Measurements from ENCODE around the gene FASTK.

Gene FASTK

DNA sequence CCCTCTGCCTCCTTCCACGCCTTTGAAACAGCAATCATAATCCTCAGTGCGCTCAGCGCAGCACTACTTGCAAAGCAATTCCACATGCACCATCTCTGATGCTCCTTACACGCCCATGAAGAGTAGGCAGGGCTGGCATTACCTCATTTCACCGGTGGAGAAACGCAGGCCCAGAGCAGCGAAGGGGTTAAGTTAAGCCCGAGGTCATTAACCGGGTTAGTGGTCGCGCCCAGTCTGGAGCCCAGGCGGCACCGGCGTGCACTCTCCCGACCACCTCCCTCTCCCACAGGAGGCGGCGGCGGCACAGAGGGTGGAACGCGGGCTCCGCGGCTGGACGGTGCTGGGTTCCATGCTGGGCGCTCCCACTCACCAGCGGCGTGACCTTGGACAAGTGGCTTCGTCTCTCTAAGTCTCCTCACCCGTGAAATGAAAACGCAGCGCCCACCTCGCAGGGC, 515 bp downstream of the FASTK start:
- FAIRE-seq: no peak

DNA sequence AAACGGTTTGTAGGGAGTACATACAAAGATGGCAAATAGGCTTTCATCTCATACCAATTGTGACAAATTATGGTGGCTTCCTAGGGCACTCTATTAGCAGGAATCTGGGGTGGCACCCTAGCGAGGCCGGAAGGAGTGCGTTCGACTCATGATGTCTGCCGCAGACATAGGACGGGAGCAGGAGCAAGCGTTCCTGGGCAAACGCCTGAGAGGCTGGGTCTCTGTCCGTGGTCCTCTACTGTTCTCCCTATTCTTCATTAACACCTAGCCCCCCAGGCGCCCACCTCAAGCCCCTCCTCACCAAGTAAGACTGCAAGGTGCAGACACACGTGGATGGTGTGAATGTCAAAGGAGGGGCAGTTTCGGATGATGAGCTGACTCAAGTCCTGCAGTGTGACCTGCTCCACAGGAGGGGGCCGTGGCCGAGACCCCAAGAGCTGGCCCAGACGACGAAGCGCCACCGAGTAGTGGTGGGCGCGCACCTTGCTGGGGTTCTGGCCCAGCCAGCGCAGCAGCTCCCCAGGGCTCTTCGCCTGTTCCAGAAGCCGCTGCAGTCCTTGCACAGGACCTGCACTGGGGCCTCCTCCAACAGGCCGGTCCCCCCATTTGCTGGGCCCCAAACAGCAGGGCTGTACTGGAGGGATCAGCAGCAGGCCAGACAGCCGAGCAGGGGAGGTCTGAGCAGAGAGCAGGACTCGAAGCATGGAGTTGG, 1.3 kb downstream of the FASTK start:
- no peak for FAIRE-seq

DNA sequence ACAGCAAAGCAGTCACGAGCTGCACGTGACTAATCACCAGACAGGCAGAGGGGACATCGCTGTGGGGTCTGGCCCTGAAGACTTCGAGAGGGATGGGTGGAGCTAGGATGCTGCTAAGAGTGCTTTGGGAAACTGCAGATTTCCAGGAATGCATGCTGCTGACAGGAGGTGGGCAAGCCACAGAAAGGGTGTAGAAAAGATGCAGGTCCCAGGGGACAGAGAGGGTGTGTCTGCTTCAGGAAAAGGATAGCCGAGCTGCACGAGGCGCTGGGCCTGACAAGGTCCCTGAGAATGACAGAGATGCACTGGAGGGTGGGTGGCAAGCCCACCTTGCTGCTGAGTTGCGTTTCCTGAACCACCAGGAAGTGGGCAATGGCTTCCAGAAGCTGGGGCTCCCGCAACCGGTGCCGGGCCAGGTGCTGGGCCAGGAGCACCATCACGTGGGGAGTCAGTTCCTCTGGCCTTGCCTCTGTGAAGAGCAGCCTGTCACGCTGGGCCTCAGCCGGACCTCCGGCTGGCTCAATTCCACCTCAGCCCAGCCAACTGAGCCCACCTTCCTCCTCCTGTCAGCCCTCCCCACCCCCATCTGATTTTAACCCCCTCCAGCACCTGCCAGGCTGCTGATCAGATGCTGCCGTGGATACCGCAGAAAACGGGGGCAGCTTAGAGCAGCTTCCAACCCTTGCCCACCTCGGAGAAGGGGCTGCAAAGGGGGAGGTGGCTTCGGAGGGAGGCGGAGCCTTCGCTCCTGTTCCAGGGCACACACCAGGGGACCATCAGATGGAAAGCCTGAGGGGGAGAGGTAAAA, 2.2 kb downstream of the FASTK start:
- no peak for FAIRE-seq

DNA sequence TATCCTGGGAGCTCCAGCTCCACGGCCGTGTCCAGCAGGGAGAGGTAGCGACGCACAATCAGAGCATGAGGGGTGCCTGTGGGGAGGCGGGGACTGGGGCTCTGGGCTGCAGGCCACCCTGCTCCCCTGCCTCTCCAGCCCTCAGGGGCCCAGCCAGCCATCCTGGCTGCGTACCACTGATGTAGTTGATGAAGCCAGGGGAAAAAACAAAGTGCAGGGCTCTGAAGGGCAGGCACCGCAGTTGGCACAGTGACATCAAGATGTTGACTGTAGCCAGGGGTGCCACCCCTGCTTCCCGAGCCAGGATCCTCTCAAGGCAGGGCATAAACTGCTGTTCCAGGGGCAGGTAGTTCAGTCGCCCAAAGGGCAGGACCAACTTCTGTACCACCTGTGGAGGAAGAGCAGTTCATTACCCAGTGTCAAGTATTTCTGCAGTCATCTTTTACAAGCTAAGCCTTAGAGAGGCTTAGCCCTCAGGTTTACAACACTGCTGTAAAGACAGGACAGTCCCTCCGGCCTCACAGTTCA, 2.8 kb downstream of the FASTK start:
- FAIRE-seq: no peak

DNA sequence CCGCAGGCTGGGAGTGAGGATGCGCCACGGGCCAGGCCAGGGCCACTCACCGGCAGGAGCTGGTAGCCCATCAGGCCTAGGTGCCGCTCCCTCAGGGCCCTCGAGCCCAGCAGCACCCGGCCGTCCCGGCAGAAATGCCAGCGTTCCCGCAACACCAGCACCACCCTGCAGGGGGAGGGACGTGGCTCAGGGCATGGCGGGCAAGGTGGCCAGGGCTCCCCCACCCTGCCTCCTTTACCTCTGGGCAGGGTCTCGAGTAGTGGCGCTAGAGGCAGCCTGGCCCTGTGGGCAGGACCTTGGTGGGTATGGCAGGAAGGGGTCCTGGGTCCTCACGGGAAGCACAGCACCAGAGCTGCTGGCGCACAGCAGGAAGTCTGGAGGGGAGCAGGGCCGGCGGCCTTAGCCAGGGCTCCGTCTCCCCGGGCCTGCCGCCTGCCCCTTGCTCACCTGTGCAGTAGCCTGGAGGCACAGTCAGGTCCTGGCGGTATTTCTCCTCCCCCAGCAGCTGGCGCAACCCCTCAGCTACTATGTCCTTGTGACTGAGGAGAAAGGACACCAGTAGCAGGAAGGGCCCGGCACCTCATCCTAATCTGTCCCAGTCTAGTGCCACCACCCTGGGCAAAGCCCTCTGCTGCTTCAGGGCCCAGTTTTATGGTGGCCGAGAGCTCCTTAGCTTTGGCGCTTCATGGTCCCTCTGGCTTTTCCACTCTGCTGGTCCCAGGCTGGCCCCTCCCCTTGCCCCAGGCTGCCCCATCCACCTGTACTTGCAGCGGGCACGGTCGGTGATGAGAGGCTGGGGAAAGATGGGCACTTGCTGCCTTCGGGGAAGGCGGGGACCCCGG, 3.5 kb downstream of the FASTK start:
- no peak for FAIRE-seq

DNA sequence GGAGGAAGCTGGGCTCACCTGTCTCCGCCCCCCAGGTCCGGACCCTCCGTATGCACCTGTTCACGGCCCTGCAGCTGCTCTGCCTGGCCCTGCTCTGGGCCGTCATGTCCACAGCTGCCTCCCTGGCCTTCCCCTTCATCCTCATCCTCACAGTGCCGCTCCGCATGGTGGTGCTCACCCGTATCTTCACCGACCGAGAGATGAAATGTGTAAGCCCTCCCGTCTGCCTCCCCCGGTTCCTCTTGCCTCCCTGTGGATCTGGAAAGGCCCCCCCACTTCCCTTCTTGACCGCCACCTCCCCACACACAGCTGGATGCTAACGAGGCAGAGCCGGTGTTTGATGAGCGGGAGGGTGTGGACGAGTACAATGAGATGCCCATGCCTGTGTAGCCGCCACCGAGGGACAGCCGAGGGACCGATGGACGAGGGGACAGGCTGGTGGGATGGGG, 4.6 kb downstream of the FASTK start:
- FAIRE-seq: no peak

DNA sequence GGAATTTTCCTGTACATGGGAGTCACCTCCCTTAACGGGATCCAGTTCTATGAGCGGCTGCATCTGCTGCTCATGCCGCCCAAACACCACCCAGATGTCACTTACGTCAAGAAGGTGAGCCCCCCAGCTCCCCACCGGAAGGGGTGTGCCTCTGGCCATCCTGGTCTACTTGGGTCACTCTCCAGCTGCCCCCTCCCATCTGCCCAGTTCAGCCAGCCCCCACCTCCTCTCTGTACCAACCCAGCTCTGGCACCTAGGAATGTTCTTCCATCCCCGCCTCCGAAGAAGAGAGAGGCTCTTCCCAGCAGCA, 5.0 kb downstream of the FASTK start:
- FAIRE-seq: no peak

DNA sequence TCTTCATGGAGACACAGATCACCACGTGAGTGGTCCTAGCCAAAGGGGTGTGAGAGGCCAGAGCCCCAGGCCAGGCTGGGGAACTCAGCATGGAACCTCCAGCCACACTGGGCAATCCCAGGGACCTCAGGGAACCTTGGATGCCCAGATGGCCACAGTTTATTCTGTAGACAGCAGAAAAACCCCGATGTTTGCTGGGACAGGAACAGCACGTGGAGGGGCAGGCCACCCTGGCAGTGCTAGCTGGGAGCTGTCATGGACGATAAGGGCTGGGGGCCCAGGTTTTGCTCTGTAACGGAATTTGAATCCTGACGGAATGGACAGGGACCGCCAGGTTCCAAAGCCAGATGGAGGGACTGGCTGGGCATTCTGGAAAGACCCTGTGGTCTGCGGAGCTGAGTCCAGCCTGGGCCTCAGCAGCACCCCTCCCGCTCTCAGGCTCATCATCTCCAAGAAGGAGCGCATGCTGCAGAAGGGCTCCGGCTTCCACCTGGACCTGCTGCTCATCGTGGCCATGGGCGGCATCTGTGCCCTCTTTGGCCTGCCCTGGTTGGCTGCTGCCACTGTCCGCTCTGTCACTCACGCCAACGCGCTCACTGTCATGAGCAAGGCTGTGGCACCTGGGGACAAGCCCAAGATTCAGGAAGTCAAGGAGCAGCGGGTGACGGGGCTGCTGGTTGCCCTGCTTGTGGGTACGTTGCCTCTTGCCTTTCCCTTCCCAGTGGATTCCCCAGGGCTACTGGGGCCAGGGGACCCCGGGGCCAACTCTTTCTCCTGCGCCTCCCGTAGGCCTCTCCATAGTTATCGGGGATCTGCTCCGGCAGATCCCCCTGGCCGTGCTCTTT, 5.6 kb downstream of the FASTK start:
- FAIRE-seq: no peak

DNA sequence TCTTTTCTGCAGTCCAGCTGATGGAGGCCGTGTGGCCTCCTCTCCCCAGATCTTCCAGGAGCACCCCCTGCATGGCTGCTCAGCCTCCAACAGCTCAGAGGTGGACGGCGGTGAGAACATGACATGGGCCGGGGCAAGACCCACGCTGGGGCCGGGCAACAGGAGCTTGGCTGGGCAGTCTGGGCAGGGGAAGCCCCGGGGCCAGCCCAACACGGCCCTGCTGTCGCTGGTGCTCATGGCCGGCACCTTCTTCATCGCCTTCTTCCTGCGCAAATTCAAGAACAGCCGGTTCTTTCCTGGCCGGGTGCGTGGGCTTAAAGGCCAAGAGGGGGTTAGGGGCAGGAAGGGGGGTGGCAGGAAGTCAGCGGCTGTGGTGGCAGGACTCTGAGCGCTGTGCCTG, 6.6 kb downstream of the FASTK start:
- no peak for FAIRE-seq

DNA sequence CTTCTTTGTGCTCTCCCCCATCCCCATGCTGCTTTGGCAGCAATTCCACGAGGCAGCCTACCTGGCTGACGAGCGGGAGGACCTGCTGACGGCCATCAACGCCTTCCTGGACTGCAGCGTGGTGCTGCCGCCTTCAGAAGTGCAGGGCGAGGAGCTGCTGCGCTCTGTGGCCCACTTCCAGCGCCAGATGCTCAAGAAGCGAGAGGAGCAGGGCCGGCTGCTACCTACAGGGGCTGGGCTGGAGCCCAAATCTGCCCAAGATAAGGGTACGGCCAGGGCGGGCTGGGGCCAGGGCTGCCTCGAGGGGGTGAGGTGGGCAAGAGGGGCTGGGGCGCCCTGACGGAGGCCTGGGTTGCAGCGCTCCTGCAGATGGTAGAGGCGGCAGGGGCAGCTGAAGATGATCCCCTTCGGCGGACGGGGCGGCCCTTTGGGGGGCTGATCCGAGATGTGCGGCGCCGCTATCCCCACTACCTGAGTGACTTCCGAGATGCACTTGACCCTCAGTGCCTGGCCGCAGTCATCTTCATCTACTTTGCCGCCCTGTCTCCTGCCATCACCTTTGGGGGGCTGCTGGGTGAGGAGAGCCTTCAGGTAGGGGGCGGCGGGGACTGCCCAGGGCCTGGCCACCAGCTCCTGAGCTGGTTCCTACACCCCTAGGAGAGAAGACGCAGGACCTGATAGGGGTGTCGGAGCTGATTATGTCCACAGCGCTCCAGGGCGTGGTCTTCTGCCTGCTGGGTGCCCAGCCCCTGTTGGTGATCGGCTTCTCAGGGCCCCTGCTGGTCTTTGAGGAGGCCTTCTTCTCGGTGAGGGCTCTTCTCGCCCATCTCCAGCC, 9.4 kb downstream of the FASTK start:
- FAIRE-seq: no peak

DNA sequence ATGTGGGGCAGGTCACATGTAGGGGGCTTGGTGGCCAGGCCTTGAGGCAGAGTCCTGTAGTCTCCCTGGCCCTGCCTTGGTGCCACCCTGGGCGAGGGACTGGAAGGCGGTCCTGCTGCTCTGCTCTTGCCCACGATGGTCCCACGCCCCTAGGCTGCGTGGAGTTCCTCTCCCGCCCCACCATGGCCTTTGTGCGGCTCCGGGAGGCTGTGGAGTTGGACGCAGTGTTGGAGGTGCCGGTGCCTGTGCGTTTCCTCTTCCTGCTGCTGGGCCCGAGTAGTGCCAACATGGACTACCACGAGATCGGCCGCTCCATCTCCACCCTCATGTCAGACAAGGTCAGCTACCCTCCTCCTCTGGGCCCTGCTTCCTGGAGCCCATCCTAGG, 10.0 kb downstream of the FASTK start:
- no peak for FAIRE-seq

DNA sequence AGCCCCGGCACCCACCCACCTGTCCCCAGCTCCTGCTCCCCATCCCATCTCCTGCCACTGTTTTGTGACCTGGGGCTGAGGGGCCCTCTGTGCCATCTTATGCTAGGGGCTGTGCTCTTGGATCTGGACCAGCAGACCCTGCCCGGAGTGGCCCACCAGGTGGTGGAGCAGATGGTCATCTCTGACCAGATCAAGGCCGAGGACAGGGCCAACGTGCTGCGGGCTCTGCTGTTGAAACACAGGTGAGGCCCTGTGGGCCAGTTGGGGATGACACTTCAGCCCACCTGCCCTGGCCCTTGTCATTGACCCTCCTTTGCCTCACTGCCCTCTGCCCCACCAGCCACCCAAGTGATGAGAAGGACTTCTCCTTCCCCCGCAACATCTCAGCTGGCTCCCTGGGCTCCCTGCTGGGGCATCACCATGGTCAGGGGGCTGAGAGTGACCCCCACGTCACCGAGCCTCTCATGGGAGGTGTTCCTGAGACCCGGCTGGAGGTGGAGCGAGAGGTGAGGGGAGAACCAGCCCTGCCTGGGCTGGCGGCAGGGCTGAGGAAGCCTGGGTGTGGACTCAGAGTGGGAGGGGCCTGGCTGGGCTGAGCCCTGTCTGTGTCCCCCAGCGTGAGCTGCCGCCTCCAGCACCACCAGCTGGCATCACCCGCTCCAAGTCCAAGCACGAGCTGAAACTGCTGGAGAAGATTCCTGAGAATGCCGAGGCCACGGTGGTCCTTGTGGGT, 10.6 kb downstream of the FASTK start:
- FAIRE-seq: no peak

DNA sequence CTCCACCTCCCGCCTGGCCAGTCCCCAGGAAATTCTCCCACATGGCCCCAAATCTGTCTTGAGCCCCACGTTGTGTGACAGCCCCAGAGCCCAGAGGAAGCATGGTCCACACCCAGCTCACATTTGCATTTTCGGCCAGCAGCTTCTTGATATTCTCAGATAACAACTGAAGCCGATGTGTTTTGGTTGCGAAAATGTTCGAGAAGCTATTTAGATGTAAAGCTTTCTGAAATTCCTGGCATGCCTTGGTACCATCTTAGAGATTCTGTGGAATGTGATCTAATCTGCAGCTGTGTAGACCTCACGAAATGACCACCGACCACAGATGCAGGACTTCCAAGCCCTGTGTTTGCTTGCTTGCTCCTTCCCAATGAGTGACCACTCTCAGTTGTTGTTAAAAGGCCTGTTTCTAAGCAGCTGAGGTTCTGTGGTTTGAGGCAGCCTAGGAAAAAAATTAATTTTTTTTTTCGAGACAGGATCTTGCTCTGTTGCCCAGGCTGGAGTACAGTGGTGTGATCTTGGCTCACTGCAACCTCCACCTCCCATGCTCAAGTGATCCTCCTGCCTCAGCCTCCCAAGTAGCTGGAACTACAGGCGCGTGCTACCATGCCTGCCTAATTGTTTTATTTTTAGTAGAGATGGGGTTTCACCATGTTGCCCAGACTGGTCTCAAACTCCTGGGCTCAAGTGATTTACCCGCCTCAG, 12.4 kb downstream of the FASTK start:
- FAIRE-seq: no peak

DNA sequence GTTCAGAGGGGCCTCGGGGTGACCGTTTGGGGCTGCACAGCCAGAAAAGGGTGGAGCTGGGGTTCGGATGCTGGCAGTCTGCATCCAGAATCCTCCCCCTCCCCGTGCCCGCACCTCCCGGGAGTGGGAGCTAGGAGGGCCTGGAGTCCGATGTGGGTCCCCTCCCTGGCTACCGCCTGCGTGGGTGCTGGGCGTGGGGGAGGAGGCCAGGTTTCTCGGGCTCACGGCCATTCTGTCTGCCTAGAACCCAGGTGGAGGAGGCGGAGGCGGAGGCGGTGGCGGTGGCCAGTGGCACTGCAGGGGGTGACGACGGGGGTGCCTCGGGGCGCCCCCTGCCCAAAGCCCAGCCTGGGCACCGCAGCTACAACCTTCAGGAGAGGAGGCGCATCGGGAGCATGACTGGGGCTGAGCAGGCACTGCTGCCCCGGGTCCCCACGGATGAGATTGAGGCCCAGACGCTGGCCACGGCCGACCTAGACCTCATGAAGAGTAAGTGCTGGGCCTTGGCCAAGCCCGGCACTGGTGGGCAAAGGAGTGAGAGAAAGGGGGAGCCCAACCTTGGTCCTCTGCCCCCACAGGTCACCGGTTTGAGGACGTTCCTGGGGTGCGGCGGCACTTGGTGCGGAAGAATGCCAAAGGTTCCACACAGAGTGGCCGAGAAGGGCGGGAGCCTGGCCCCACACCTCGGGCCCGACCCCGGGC, 14.2 kb downstream of the FASTK start:
- no peak for FAIRE-seq

DNA sequence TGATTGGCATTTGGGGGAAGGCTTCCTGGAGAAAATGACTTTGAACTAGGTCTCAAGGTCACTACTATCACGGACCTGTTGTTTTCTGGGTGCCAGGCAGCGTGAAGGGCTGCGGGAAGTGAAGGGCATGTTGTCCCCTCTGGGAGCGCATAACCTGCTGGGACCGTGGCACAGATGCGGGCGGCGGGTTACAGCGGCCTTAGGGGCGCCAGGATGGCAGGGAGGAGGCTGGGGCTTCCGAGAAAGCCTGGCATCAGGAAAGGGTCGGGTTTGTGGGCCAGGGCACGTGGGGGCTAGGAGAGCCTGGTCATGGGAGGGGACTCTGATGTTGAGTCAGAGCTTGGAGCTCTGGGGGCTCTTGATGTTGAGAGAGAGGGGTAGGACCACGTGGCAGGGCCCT, 15.1 kb downstream of the FASTK start:
- no peak for FAIRE-seq

DNA sequence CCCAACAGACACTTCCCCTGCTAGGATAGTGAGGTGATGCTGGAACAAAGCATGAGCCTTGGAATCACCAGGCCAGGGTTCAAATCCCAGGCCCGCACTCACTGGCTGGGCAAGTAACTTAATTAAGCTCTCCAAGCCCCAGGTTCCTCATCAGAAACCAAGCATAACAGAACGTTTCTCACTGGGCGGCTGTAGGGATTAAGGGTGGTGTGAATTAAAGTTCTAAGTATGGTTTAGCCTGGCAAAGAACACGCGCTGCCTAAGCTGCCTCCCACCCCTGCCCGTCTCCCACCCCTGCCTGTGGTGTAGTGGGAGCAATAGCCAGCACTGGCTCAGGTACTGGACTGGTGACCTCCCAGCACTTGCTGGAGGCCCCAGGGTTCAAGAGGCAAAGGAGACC, 15.6 kb downstream of the FASTK start:
- FAIRE-seq: no peak

DNA sequence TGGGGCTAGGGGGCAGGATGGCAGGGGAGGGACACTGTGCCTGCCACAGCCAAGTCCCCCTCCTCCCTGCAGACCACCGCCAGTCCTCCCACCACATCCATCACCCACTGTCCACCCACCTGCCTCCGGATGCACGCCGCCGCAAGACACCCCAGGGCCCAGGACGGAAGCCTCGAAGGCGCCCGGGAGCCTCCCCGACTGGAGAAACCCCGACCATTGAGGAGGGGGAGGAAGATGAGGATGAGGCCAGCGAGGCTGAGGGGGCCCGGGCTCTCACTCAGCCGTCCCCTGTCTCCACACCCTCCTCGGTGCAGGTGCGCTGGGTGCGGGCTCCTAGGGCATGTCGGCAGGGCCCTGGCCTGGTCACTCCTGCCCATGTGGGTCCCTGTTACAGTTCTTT, 16.2 kb downstream of the FASTK start:
- FAIRE-seq: no peak

DNA sequence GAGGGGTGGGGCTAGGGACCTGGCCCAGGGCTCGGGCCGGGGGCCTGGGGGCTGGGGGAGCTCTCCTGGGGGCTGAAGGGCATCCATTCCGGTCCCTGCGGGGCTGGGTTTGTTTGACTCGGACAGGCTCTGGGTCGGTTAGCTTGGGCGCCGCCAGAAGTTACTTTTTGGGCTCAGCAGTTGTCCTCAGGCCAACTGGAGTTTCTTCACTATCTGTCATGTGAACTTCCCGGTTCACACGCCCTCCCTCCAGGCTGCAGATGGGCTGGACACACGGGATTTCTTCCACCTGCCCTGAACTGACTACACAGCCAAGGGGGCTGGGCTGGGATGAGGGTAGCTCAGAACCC, 17.4 kb downstream of the FASTK start:
- FAIRE-seq: no peak

DNA sequence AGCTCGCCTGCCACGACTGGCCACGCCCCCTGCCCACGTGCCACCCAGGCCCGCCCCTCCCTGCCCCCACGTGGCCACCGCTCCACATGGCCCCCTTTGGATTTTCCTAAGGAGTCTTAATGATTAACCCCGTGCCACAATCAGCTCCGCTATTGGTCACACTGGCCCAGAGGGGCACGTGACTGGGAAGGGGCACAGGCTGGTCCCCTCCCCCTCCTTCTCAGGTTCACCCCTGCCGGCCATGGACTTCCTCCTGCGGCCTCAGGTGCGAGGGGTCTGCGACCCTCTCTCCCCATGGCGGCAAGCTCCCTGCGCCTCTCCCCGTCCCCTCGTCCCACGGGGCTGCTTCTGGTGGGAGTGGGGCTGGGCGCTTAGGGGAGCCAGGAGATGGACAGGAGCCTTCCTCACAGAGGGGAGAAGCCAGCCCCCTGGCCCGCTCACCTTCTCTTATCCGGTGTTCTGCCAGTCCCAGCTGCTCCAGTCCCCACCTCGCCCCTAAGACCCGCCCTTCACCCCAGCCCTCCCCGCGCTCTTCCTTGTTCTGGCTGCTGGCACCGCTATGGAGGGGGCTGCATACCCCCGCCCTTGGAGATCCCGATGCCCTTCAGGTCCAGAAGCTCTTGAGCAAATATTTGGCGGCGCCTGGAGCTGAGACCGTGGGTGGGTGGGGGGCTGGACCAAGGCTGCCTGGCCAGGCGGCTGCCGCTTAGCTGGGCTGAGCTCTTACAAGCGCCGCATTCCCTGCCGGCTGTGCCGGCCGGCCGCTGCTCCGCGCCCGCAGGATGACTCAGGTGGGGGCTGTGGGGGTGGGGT, 18.0 kb downstream of the FASTK start:
- FAIRE-seq: no peak

All from TTC549 (cell line).